IMR-90 (cell line): ENCODE measurements around the gene CDKAL1. TPM values are rescaled to one million over a fixed set of nuclear protein-coding genes. Genes with fewer than 3 reads are reported as not detected.

Experiments used
- ATAC-seq: fragments of 200-7000 bp; cut with Tn5 transposase; 2 replicates; pipeline ENCODE4 v1.9.1; 2020; ENCODE audit warnings: low read depth, mild to moderate bottlenecking, moderate library complexity
- BruUV-seq: library from RNA; stranded (reverse); fragments of 400-500 nt; replicated peaks from 2 replicates; lab custom pipeline; 2021; lab: Mats Ljungman, UMichigan
- CTCF ChIA-PET: fragments of 300-600 bp; formaldehyde crosslinking; extraction: SDS; loops from one replicate; lab custom pipeline; 2021; ENCODE audit warnings: antibody characterized with exemption; lab: Yijun Ruan, JAX
- POLR2A ChIA-PET: fragments of 300-600 bp; sonication (Branson Sonifier 250); formaldehyde crosslinking; loops from one replicate; lab custom pipeline; 2022; ENCODE audit warnings: antibody characterized with exemption; ENCODE audit not compliant: unreplicated experiment; lab: Charles Lee
- DNase-seq: peaks from one replicate; pipeline ENCODE4 v3.0.0; 2013
- H2AFZ ChIP-seq: replicated peaks from 2 replicates; pipeline ENCODE3; 2013; ENCODE audit warnings: low read length, mild to moderate bottlenecking; ENCODE audit not compliant: poor library complexity
- H2AK5ac ChIP-seq: 2 replicates; pipeline ENCODE4 v1.6.1; 2013; ENCODE audit warnings: low read depth, low read length, inconsistent platforms
- H2AK9ac ChIP-seq: replicated peaks from 2 replicates; pipeline ENCODE3; 2013; ENCODE audit warnings: mild to moderate bottlenecking, low read depth, low read length, moderate library complexity; ENCODE audit not compliant: poor library complexity
- H2BK120ac ChIP-seq: 2 replicates; pipeline ENCODE4 v1.6.1; 2013; ENCODE audit warnings: low read depth, low read length, inconsistent platforms
- H2BK15ac ChIP-seq: 3 replicates; pipeline ENCODE4 v1.6.1; 2013; ENCODE audit warnings: low read depth, low read length, inconsistent platforms
- H2BK20ac ChIP-seq: 2 replicates; pipeline ENCODE4 v1.6.1; 2013; ENCODE audit warnings: low read depth, mild to moderate bottlenecking, inconsistent platforms, low read length, moderate library complexity
- H2BK5ac ChIP-seq: 2 replicates; pipeline ENCODE4 v1.6.1; 2013; ENCODE audit warnings: mild to moderate bottlenecking, low read depth, low read length, inconsistent platforms; ENCODE audit not compliant: poor library complexity, severe bottlenecking
- H3K14ac ChIP-seq: replicated peaks from 2 replicates; pipeline ENCODE4 v1.6.1; 2013; ENCODE audit warnings: low read depth, low read length, inconsistent platforms
- H3K18ac ChIP-seq: 2 replicates; pipeline ENCODE4 v1.6.1; 2013; ENCODE audit warnings: low read depth, low read length, control low read depth
- H3K23ac ChIP-seq: 2 replicates; pipeline ENCODE4 v1.6.1; 2013; ENCODE audit warnings: low read depth, low read length, inconsistent platforms
- H3K27ac ChIP-seq: 2 replicates; pipeline ENCODE4 v1.5.1; 2013; ENCODE audit warnings: mild to moderate bottlenecking, control low read depth, low read length; ENCODE audit not compliant: insufficient read depth
- H3K27me3 ChIP-seq: 2 replicates; pipeline ENCODE4 v1.6.1; 2013; ENCODE audit warnings: low read length; ENCODE audit not compliant: control insufficient read depth, insufficient read depth
- H3K36me3 ChIP-seq: 2 replicates; pipeline ENCODE4 v1.6.1; 2013; ENCODE audit warnings: low read length, mixed read lengths; ENCODE audit not compliant: control insufficient read depth, insufficient read depth
- H3K4ac ChIP-seq: 2 replicates; pipeline ENCODE4 v1.6.1; 2013; ENCODE audit warnings: low read depth, low read length, inconsistent platforms
- H3K4me1 ChIP-seq: 2 replicates; pipeline ENCODE4 v1.6.1; 2013; ENCODE audit warnings: low read length, mixed read lengths; ENCODE audit not compliant: control insufficient read depth, insufficient read depth
- H3K4me2 ChIP-seq: 2 replicates; pipeline ENCODE4 v1.6.1; 2013; ENCODE audit warnings: low read depth, mild to moderate bottlenecking, control low read depth, low read length, moderate library complexity
- H3K4me3 ChIP-seq: 2 replicates; pipeline ENCODE4 v1.5.1; 2013; ENCODE audit warnings: low read depth, mild to moderate bottlenecking, control low read depth, low read length, moderate library complexity; ENCODE audit not compliant: insufficient read depth
- H3K56ac ChIP-seq: 2 replicates; pipeline ENCODE4 v1.6.1; 2013; ENCODE audit warnings: low read length, inconsistent platforms; ENCODE audit not compliant: insufficient read depth; ENCODE audit errors: extremely low read depth
- H3K79me1 ChIP-seq, 2 experiments: 2 replicates each; pipeline ENCODE4 v1.6.1; 2013; ENCODE audit warnings: low read length in 2 of 2, inconsistent platforms in 1 of 2, low read depth in 1 of 2
- H3K9ac ChIP-seq: 2 replicates; pipeline ENCODE4 v1.6.1; 2013; ENCODE audit warnings: low read depth, low read length, control low read depth
- H3K9me1 ChIP-seq: 2 replicates; pipeline ENCODE4 v1.6.1; 2013; ENCODE audit warnings: low read length, inconsistent platforms; ENCODE audit not compliant: insufficient read depth
- H3K9me3 ChIP-seq: 2 replicates; pipeline ENCODE4 v1.6.1; 2013; ENCODE audit warnings: low read length; ENCODE audit not compliant: control insufficient read depth, insufficient read depth
- H4K20me1 ChIP-seq: 2 replicates; pipeline ENCODE4 v1.6.1; 2013; ENCODE audit warnings: low read length, inconsistent platforms; ENCODE audit not compliant: insufficient read depth
- H4K5ac ChIP-seq: 2 replicates; pipeline ENCODE4 v1.6.1; 2013; ENCODE audit warnings: mild to moderate bottlenecking, low read depth, low read length, control low read depth
- H4K8ac ChIP-seq, 2 experiments: 2 replicates each; pipeline ENCODE4 v1.6.1; 2013; ENCODE audit warnings: low read depth in 2 of 2, low read length in 2 of 2, control low read depth in 1 of 2, inconsistent platforms in 1 of 2
- H4K91ac ChIP-seq: 2 replicates; pipeline ENCODE4 v1.6.1; 2013; ENCODE audit warnings: low read depth, low read length, inconsistent platforms; ENCODE audit not compliant: insufficient read depth
- CEBPB ChIP-seq: IDR thresholded peaks from 2 replicates; pipeline ENCODE4 v1.6.1; 2012; ENCODE audit warnings: low read depth, low read length, improper control_type of control experiment
- ELK1 ChIP-seq: fragments of 150-350 bp; IDR thresholded peaks from 2 replicates; pipeline ENCODE4 v1.6.1; 2016; ENCODE audit warnings: low read depth, mild to moderate bottlenecking, low read length, moderate library complexity, borderline replicate concordance
- MAFK ChIP-seq: IDR thresholded peaks from 2 replicates; pipeline ENCODE4 v1.6.1; 2012; ENCODE audit warnings: low read depth, low read length, improper control_type of control experiment
- RFX5 ChIP-seq: IDR thresholded peaks from 2 replicates; pipeline ENCODE4 v1.8.0; 2012; ENCODE audit warnings: low read depth, mild to moderate bottlenecking, low read length, moderate library complexity
- SMC3 ChIP-seq: fragments of 150-350 bp; IDR thresholded peaks from 2 replicates; pipeline ENCODE4 v1.6.1; 2016; ENCODE audit warnings: low read depth, mild to moderate bottlenecking, antibody characterized with exemption, low read length, moderate library complexity
- WGBS, 2 experiments: methylation state at CpG; one replicate each; pipeline versions ENCODE4 v1.1.5 to v1.1.7; 2013; ENCODE audit warnings: missing lambda C conversion rate in 2 of 2; ENCODE audit not compliant: insufficient read length in 1 of 2; ENCODE audit errors: extremely low coverage in 2 of 2; 5-methylcytosine and 5-hydroxymethylcytosine counted together
- dilution Hi-C: fragments of 300-500 bp; cut with HindIII; formaldehyde crosslinking; loops from one replicate; pipeline ENCODE4 v1.14.3; 2018; ENCODE audit warnings: low sequenced_read_pairs; ENCODE audit not compliant: unreplicated experiment
- in situ Hi-C: fragments of 300-500 bp; cut with MboI; formaldehyde crosslinking; loops from 3 replicates; pipeline ENCODE4 v1.14.3; 2019; ENCODE audit warnings: low sequenced_read_pairs, inconsistent platforms, mixed read lengths
- intact Hi-C: fragments of 100-400 bp; cut with micrococcal nuclease; formaldehyde crosslinking; loops from 2 replicates; pipeline ENCODE4 v1.10.0; 2022
- polyA plus RNA-seq, 3 experiments: library from polyadenylated mRNA; depleted of rRNA; stranded (reverse); fragments of >200 nt; gene quantifications; 2 replicates each; pipeline ENCODE4 v1.2.3, GENCODE V29; 2012; ENCODE audit warnings: low replicate concordance in 1 of 3
- total RNA-seq: library from RNA; depleted of rRNA; stranded (reverse); fragments of >200 nt; gene quantifications from 2 replicates; pipeline ENCODE4 v1.2.3, GENCODE V29; 2012

The CDKAL1 gene
- total and polyA plus RNA-seq, 2 of the 4 experiments (the other 2 are of a cell fraction), result 3.7 to 13.1 TPM

- H2AK9ac ChIP-seq, result no peak overlapping the region
- no peaks in the 10 kb centered on the region; the same call in 1 of the 2 replicates for H3K9me1 ChIP-seq
- H2BK120ac ChIP-seq, result no peak overlapping the region
- H3K9me3 ChIP-seq, result no peaks in the 10 kb centered on the region
- no peak overlapping the region for H3K4me3 ChIP-seq
- H3K27me3 ChIP-seq, result no peaks in the 10 kb centered on the region
- ATAC-seq, result no peak
- no peak overlapping the region for H2BK15ac ChIP-seq
- no peak overlapping the region for H2BK5ac ChIP-seq
- dilution Hi-C loops (no loop called here), in situ Hi-C loops (no loop called here), intact Hi-C loops (loop anchor here (2.0 kb wide), 1 partner anchor 14 kb away; no protein-coding TSS in a partner anchor)
- H3K4me2 ChIP-seq, result no peak overlapping the region
- H2AFZ ChIP-seq, result no peak overlapping the region
- H3K9ac ChIP-seq, result no peak overlapping the region
- H3K27ac ChIP-seq, result no peak overlapping the region
- no peak overlapping the region for H4K8ac ChIP-seq
- no CpG with 5 or more reads among the region's 3 CpGs for WGBS, 2 experiments
- peaks cover 1% of the 10 kb centered on the region; the same call in 1 of the 2 replicates for H3K4me1 ChIP-seq
- no peak overlapping the region for H2AK5ac ChIP-seq
- no peak overlapping the region for H4K5ac ChIP-seq
- H3K18ac ChIP-seq, result no peak overlapping the region
- POLR2A ChIA-PET, result no interaction called here
- H3K56ac ChIP-seq, result no peak overlapping the region
- H2BK20ac ChIP-seq, result no peak overlapping the region
- CTCF ChIA-PET, result interaction anchor here (0.6 kb wide), 1 partner anchor 58 kb away, joined by 3 read pairs; no protein-coding TSS in a partner anchor
- BruUV-seq, result no TSS peak
- no peak overlapping the region for H3K23ac ChIP-seq
- no peak for TF ChIP-seq ELK1
- no peak for TF ChIP-seq CEBPB
- no peak for TF ChIP-seq MAFK
- TF ChIP-seq SMC3, result no peak
- no peak for TF ChIP-seq RFX5
- no peak for DNase-seq
- H4K20me1 ChIP-seq, result no peaks in the 10 kb centered on the region
- H4K91ac ChIP-seq, result no peak overlapping the region
- no peak overlapping the region for H3K14ac ChIP-seq
- H3K36me3 ChIP-seq, result no peaks in the 10 kb centered on the region
- H3K79me1 ChIP-seq, result no peaks in the 10 kb centered on the region
- no peak overlapping the region for H3K4ac ChIP-seq
Measured at GRCh38 chr6:21202521-21202920, 668.3 kb downstream of the CDKAL1 start.
